Stimulated activated naive CD8-positive, alpha-beta T cell treated with anti-CD3 and anti-CD28 coated beads, Interleukin-15, Interleukin-2, amounts not matched to agents 100 ng/mL and 50 ng/mL, for 24 hours (primary cell): ENCODE data around the gene HYOU1.
"Not testable (repeated sequence)": the region's sequence is repeated elsewhere in the genome, so short reads cannot be mapped to it uniquely, and the experiment has no call there.

Experiments
- H3K27ac Mint-ChIP-seq: one replicate; pipeline ENCODE4 v1.8.0; 2021; ENCODE audit warnings: mild to moderate bottlenecking, mixed read lengths
- H3K27me3 Mint-ChIP-seq: one replicate; pipeline ENCODE4 v1.8.0; 2021; ENCODE audit warnings: mixed read lengths
- H3K36me3 Mint-ChIP-seq: one replicate; pipeline ENCODE4 v1.8.0; 2021; ENCODE audit warnings: low read depth, mixed read lengths
- H3K4me1 Mint-ChIP-seq: one replicate; pipeline ENCODE4 v1.8.0; 2021; ENCODE audit warnings: low read depth, mixed read lengths
- H3K4me3 Mint-ChIP-seq: one replicate; pipeline ENCODE4 v1.8.0; 2021; ENCODE audit warnings: mild to moderate bottlenecking, mixed read lengths
- H3K9me3 Mint-ChIP-seq: one replicate; pipeline ENCODE4 v1.8.0; 2021; ENCODE audit warnings: mixed read lengths

HYOU1 gene

GRCh38 chr11:119062779-119063178, 5.8 kb upstream of the HYOU1 start:
- peaks cover 37% of the 10 kb centered on the region for H3K4me1 Mint-ChIP-seq
- peaks cover 8% of the 10 kb centered on the region for H3K36me3 Mint-ChIP-seq
- H3K4me3 Mint-ChIP-seq: no peak overlapping the region
- H3K27me3 Mint-ChIP-seq: no peaks in the 10 kb centered on the region
- no peaks in the 10 kb centered on the region for H3K9me3 Mint-ChIP-seq
- no peak overlapping the region for H3K27ac Mint-ChIP-seq

- H3K27me3 Mint-ChIP-seq: no peaks in the 10 kb centered on the region
- no peaks in the 10 kb centered on the region for H3K9me3 Mint-ChIP-seq
- H3K4me3 Mint-ChIP-seq: no peak overlapping the region
- H3K27ac Mint-ChIP-seq: no peak overlapping the region
- H3K4me1 Mint-ChIP-seq: peaks cover 30% of the 10 kb centered on the region
- peaks cover 8% of the 10 kb centered on the region for H3K36me3 Mint-ChIP-seq
Observed at GRCh38 chr11:119061256-119061655, 4.3 kb upstream of the HYOU1 start.

- peaks cover 31% of the 10 kb centered on the region for H3K4me1 Mint-ChIP-seq
- not testable (repeated sequence) for H3K27ac Mint-ChIP-seq, H3K4me3 Mint-ChIP-seq
Observed at GRCh38 chr11:119059128-119059527, 2.1 kb upstream of the HYOU1 start.

GRCh38 chr11:119056421-119056999, 495 bp downstream of the HYOU1 start:
- peaks cover 50% of the 10 kb centered on the region for H3K36me3 Mint-ChIP-seq
- H3K4me1 Mint-ChIP-seq: peaks cover 48% of the 10 kb centered on the region

More at GRCh38 chr11:119059128-119059527, 2.1 kb upstream of the HYOU1 start:
- H3K9me3 Mint-ChIP-seq, H3K27me3 Mint-ChIP-seq: not testable (repeated sequence)
- peaks cover 28% of the 10 kb centered on the region for H3K36me3 Mint-ChIP-seq

GRCh38 chr11:119055901-119056300, 1.1 kb downstream of the HYOU1 start:
- Mint-ChIP-seq H3K9me3 (no peaks in the 10 kb centered on the region), H3K27me3 (no peaks in the 10 kb centered on the region), H3K36me3 (peaks cover 56% of the 10 kb centered on the region), H3K4me1 (peaks cover 50% of the 10 kb centered on the region), H3K4me3 (peak overlapping the region; percentile 95), H3K27ac (peak overlapping the region; percentile 83)

More at GRCh38 chr11:119056421-119056999, 495 bp downstream of the HYOU1 start:
- H3K4me3 Mint-ChIP-seq: peak overlapping the region; percentile 95
- peak overlapping the region; percentile 96 for H3K27ac Mint-ChIP-seq
- H3K27me3 Mint-ChIP-seq: no peaks in the 10 kb centered on the region
- H3K9me3 Mint-ChIP-seq: no peaks in the 10 kb centered on the region

- Mint-ChIP-seq H3K36me3 (peaks cover 66% of the 10 kb centered on the region), H3K4me3 (peak overlapping the region; percentile 12), H3K9me3 (no peaks in the 10 kb centered on the region), H3K27ac (no peak overlapping the region), H3K27me3 (no peaks in the 10 kb centered on the region), H3K4me1 (peaks cover 50% of the 10 kb centered on the region)
Observed at GRCh38 chr11:119054418-119054817, 2.6 kb downstream of the HYOU1 start.

- Mint-ChIP-seq H3K36me3 (peaks cover 80% of the 10 kb centered on the region), H3K9me3 (no peaks in the 10 kb centered on the region), H3K4me1 (peaks cover 38% of the 10 kb centered on the region), H3K27ac (peak overlapping the region; percentile 69), H3K27me3 (no peaks in the 10 kb centered on the region), H3K4me3 (no peak overlapping the region)
Observed at GRCh38 chr11:119052163-119052814, 4.7 kb downstream of the HYOU1 start.

- peaks cover 38% of the 10 kb centered on the region for H3K4me1 Mint-ChIP-seq
- H3K4me3 Mint-ChIP-seq: no peak overlapping the region
- peaks cover 86% of the 10 kb centered on the region for H3K36me3 Mint-ChIP-seq
- no peaks in the 10 kb centered on the region for H3K27me3 Mint-ChIP-seq
- peak overlapping the region; percentile 69 for H3K27ac Mint-ChIP-seq
- H3K9me3 Mint-ChIP-seq: no peaks in the 10 kb centered on the region
Observed at GRCh38 chr11:119051440-119052162, 5.4 kb downstream of the HYOU1 start.

- Mint-ChIP-seq H3K4me3 (no peak overlapping the region), H3K4me1 (peaks cover 22% of the 10 kb centered on the region), H3K27me3 (no peaks in the 10 kb centered on the region), H3K9me3 (no peaks in the 10 kb centered on the region), H3K36me3 (peaks cover 88% of the 10 kb centered on the region), H3K27ac (no peak overlapping the region)
Observed at GRCh38 chr11:119049081-119049480, 7.9 kb downstream of the HYOU1 start.

GRCh38 chr11:119048644-119049043, 8.4 kb downstream of the HYOU1 start:
- Mint-ChIP-seq H3K4me1 (peaks cover 22% of the 10 kb centered on the region), H3K27ac (no peak overlapping the region), H3K36me3 (peaks cover 86% of the 10 kb centered on the region), H3K4me3 (no peak overlapping the region), H3K27me3 (no peaks in the 10 kb centered on the region), H3K9me3 (no peaks in the 10 kb centered on the region)

- Mint-ChIP-seq H3K4me3 (no peak overlapping the region), H3K27ac (no peak overlapping the region), H3K4me1 (peaks cover 12% of the 10 kb centered on the region), H3K27me3 (no peaks in the 10 kb centered on the region), H3K36me3 (peaks cover 73% of the 10 kb centered on the region), H3K9me3 (no peaks in the 10 kb centered on the region)
Observed at GRCh38 chr11:119047205-119047604, 9.8 kb downstream of the HYOU1 start.

GRCh38 chr11:119046489-119046888, 10.5 kb downstream of the HYOU1 start:
- no peaks in the 10 kb centered on the region for H3K27me3 Mint-ChIP-seq
- H3K4me1 Mint-ChIP-seq: peaks cover 11% of the 10 kb centered on the region
- no peak overlapping the region for H3K4me3 Mint-ChIP-seq
- H3K36me3 Mint-ChIP-seq: peaks cover 69% of the 10 kb centered on the region
- H3K9me3 Mint-ChIP-seq: no peaks in the 10 kb centered on the region
- H3K27ac Mint-ChIP-seq: no peak overlapping the region

GRCh38 chr11:119044708-119045107, 12.3 kb downstream of the HYOU1 start:
- Mint-ChIP-seq H3K27ac (no peak overlapping the region), H3K4me3 (no peak overlapping the region), H3K27me3 (no peaks in the 10 kb centered on the region), H3K9me3 (no peaks in the 10 kb centered on the region), H3K4me1 (peaks cover 9% of the 10 kb centered on the region), H3K36me3 (peaks cover 53% of the 10 kb centered on the region)

- H3K4me1 Mint-ChIP-seq: peaks cover 9% of the 10 kb centered on the region
- no peaks in the 10 kb centered on the region for H3K27me3 Mint-ChIP-seq
- peaks cover 36% of the 10 kb centered on the region for H3K36me3 Mint-ChIP-seq
- H3K9me3 Mint-ChIP-seq: no peaks in the 10 kb centered on the region
- no peak overlapping the region for H3K27ac Mint-ChIP-seq
- no peak overlapping the region for H3K4me3 Mint-ChIP-seq
Observed at GRCh38 chr11:119042927-119043326, 14.1 kb downstream of the HYOU1 start.

GRCh38 chr11:119041821-119042514, 15.0 kb downstream of the HYOU1 start:
- peaks cover 9% of the 10 kb centered on the region for H3K4me1 Mint-ChIP-seq
- H3K27ac Mint-ChIP-seq: peak overlapping the region; percentile 67
- H3K36me3 Mint-ChIP-seq: peaks cover 28% of the 10 kb centered on the region
- no peak overlapping the region for H3K4me3 Mint-ChIP-seq
- H3K27me3 Mint-ChIP-seq: no peaks in the 10 kb centered on the region
- H3K9me3 Mint-ChIP-seq: no peaks in the 10 kb centered on the region
